OCI-LY3 (cell line): ENCODE measurements around the gene STK17A.
"Not testable (repeated sequence)": the region's sequence is repeated elsewhere in the genome, so short reads cannot be mapped to it uniquely, and the experiment has no call there.

ENCODE experiments used
- H2AFZ ChIP-seq: fragments of 200-600, 300-600 bp; shearing (Covaris generic); 2 replicates; pipeline ENCODE4 v1.6.0; 2014; ENCODE audit warnings: antibody characterized with exemption, low read depth, low read length
- H3K27ac ChIP-seq: fragments of 200-600, 300-600 bp; sonication (generic); 2 replicates; pipeline ENCODE4 v1.5.1; 2014; ENCODE audit warnings: mild to moderate bottlenecking, low read length, moderate library complexity, mixed read lengths
- H3K27me3 ChIP-seq: fragments of 200-600, 300-600 bp; sonication (generic); 2 replicates; pipeline ENCODE4 v1.6.1; 2014; ENCODE audit warnings: low read depth, low read length, mixed read lengths
- H3K36me3 ChIP-seq: fragments of 200-600, 300-600 bp; sonication (generic); replicated peaks from 2 replicates; pipeline ENCODE3; 2014; ENCODE audit warnings: low read depth, low read length, mixed read lengths
- H3K4me1 ChIP-seq: fragments of 300-600, 200-600 bp; sonication (generic); 2 replicates; pipeline ENCODE4 v1.6.1; 2014; ENCODE audit warnings: low read length, mixed read lengths
- H3K4me2 ChIP-seq: fragments of 200-600, 300-600 bp; sonication (generic); 2 replicates; pipeline ENCODE4 v1.6.1; 2014; ENCODE audit warnings: low read length, mixed read lengths
- H3K4me3 ChIP-seq: fragments of 300-600, 200-600 bp; sonication (generic); 2 replicates; pipeline ENCODE4 v1.5.1; 2014; ENCODE audit warnings: antibody characterized with exemption, mild to moderate bottlenecking, low read length, moderate library complexity
- H3K79me2 ChIP-seq: fragments of 300-600, 200-600 bp; shearing (Covaris generic); 2 replicates; pipeline ENCODE4 v1.6.1; 2014; ENCODE audit warnings: mild to moderate bottlenecking, low read length, mixed read lengths
- H3K9ac ChIP-seq: fragments of 300-600, 200-600 bp; shearing (Covaris generic); 2 replicates; pipeline ENCODE4 v1.6.0; 2014; ENCODE audit warnings: mild to moderate bottlenecking, low read length, moderate library complexity
- H3K9me3 ChIP-seq: fragments of 200-600, 300-600 bp; shearing (Covaris generic); 2 replicates; pipeline ENCODE4 v1.6.1; 2014; ENCODE audit warnings: low read length, mixed read lengths; ENCODE audit not compliant: insufficient read depth
- H4K20me1 ChIP-seq: fragments of 200-600, 300-600 bp; sonication (generic); 2 replicates; pipeline ENCODE4 v1.6.1; 2016; ENCODE audit warnings: low read length, mixed read lengths; ENCODE audit not compliant: insufficient read depth
- EZH2phosphoT487 ChIP-seq: fragments of 200-600 bp; shearing (Covaris generic); IDR thresholded peaks from 2 replicates; pipeline ENCODE4 v1.6.1; 2018; ENCODE audit warnings: antibody characterized with exemption, mixed run types, low read depth
- TF ChIP-seq, protein P1 (sequence below): fragments of 200-600, 300-600 bp; sonication (generic); IDR thresholded peaks from 2 replicates; pipeline ENCODE4 v1.5.1; 2014; ENCODE audit warnings: antibody characterized with exemption, low read length, low read depth

STK17A gene

GRCh38 chr7:43626695-43627094 lies 43.8 kb downstream of the STK17A start:
- H3K27me3 ChIP-seq, result no peaks in the 10 kb centered on the region
- H3K27ac ChIP-seq, result no peak overlapping the region
- H3K4me1 ChIP-seq, result no peaks in the 10 kb centered on the region
- no peaks in the 10 kb centered on the region for H3K9me3 ChIP-seq
- peaks cover 32% of the 10 kb centered on the region for H3K36me3 ChIP-seq
- TF ChIP-seq, protein P1, sequence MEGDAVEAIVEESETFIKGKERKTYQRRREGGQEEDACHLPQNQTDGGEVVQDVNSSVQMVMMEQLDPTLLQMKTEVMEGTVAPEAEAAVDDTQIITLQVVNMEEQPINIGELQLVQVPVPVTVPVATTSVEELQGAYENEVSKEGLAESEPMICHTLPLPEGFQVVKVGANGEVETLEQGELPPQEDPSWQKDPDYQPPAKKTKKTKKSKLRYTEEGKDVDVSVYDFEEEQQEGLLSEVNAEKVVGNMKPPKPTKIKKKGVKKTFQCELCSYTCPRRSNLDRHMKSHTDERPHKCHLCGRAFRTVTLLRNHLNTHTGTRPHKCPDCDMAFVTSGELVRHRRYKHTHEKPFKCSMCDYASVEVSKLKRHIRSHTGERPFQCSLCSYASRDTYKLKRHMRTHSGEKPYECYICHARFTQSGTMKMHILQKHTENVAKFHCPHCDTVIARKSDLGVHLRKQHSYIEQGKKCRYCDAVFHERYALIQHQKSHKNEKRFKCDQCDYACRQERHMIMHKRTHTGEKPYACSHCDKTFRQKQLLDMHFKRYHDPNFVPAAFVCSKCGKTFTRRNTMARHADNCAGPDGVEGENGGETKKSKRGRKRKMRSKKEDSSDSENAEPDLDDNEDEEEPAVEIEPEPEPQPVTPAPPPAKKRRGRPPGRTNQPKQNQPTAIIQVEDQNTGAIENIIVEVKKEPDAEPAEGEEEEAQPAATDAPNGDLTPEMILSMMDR, result no peak
- no peak overlapping the region for H2AFZ ChIP-seq
- H3K4me2 ChIP-seq, result no peak overlapping the region
- no peak overlapping the region for H3K4me3 ChIP-seq
- no peak overlapping the region for H3K9ac ChIP-seq
- no peaks in the 10 kb centered on the region for H3K79me2 ChIP-seq
- H4K20me1 ChIP-seq, result no peaks in the 10 kb centered on the region

GRCh38 chr7:43627798-43628197 lies 44.9 kb downstream of the STK17A start:
- H3K27me3 ChIP-seq, H3K9me3 ChIP-seq, H3K4me3 ChIP-seq, H3K79me2 ChIP-seq, H3K4me2 ChIP-seq, H3K4me1 ChIP-seq, H4K20me1 ChIP-seq, H3K27ac ChIP-seq, H3K9ac ChIP-seq, H2AFZ ChIP-seq: not testable (repeated sequence)
- peaks cover 38% of the 10 kb centered on the region for H3K36me3 ChIP-seq

GRCh38 chr7:43628431-43628830 lies 45.5 kb downstream of the STK17A start:
- H3K27ac ChIP-seq, result no peak overlapping the region
- no peaks in the 10 kb centered on the region for H3K4me1 ChIP-seq
- H3K27me3 ChIP-seq, result no peaks in the 10 kb centered on the region
- no peak overlapping the region for H3K9ac ChIP-seq
- H3K4me2 ChIP-seq, result no peak overlapping the region
- no peaks in the 10 kb centered on the region for H3K9me3 ChIP-seq
- H2AFZ ChIP-seq, result no peak overlapping the region
- peaks cover 43% of the 10 kb centered on the region for H3K36me3 ChIP-seq
- TF ChIP-seq EZH2phosphoT487, result no peak
- TF ChIP-seq, protein P1, result no peak
- H3K4me3 ChIP-seq, result no peak overlapping the region
- H4K20me1 ChIP-seq, result no peaks in the 10 kb centered on the region
- no peaks in the 10 kb centered on the region for H3K79me2 ChIP-seq

GRCh38 chr7:43629857-43630256 lies 46.9 kb downstream of the STK17A start:
- Histone ChIP-seq H3K36me3 (peaks cover 43% of the 10 kb centered on the region), H3K27me3 (no peaks in the 10 kb centered on the region), H4K20me1 (no peaks in the 10 kb centered on the region), H3K9ac (no peak overlapping the region), H3K79me2 (no peaks in the 10 kb centered on the region), H3K4me3 (no peak overlapping the region), H2AFZ (no peak overlapping the region), H3K4me2 (no peak overlapping the region), H3K27ac (no peak overlapping the region), H3K9me3 (no peaks in the 10 kb centered on the region), H3K4me1 (no peaks in the 10 kb centered on the region)
- no peak for TF ChIP-seq EZH2phosphoT487
- TF ChIP-seq, protein P1, result no peak

- H3K4me2 ChIP-seq, result no peak overlapping the region
- H2AFZ ChIP-seq, result no peak overlapping the region
- H3K9ac ChIP-seq, result no peak overlapping the region
- no peaks in the 10 kb centered on the region for H4K20me1 ChIP-seq
- H3K4me1 ChIP-seq, result no peaks in the 10 kb centered on the region
- no peaks in the 10 kb centered on the region for H3K79me2 ChIP-seq
- H3K36me3 ChIP-seq, result peaks cover 45% of the 10 kb centered on the region
- H3K27me3 ChIP-seq, result no peaks in the 10 kb centered on the region
- H3K4me3 ChIP-seq, result no peak overlapping the region
- no peaks in the 10 kb centered on the region for H3K9me3 ChIP-seq
- no peak overlapping the region for H3K27ac ChIP-seq
- TF ChIP-seq EZH2phosphoT487, result no peak
- TF ChIP-seq, protein P1, result no peak
Measured at GRCh38 chr7:43630482-43630881, 47.6 kb downstream of the STK17A start.
